Fibroblast of skin of right quadriceps (primary cell): ENCODE measurements around the gene CELF2.

Experiments
- DNase-seq: peaks from one replicate; pipeline ENCODE4 v3.0.0-alpha.2; 2013

CELF2 gene

GRCh38 chr10:11138314-11139033, 120.8 kb downstream of the CELF2 start:
- DNase-seq, result no peak

DNA sequence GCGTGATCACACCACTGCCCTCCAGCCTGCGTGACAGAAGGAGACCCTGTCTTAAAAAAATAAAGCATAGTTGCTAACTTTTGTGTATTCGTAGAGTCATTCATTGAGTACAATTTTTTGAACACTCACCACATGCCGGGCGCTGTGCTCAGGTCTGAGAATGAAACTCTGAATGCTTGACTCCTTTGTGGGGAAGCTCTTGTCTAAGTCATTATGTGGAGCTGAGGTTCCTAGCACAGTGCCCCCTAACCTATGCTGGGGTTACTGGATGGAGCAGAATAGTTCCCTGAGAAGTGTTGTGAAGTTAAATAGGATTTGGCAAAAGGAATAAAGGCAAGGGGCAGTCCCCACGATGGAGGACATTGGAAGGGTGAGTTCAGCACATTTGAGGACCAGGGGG, 123.3 kb downstream of the CELF2 start:
- DNase-seq, result no peak

GRCh38 chr10:11141571-11142091, 124.0 kb downstream of the CELF2 start:
- DNase-seq, result no peak

GRCh38 chr10:11142777-11143176, 125.1 kb downstream of the CELF2 start:
- no peak for DNase-seq

DNA sequence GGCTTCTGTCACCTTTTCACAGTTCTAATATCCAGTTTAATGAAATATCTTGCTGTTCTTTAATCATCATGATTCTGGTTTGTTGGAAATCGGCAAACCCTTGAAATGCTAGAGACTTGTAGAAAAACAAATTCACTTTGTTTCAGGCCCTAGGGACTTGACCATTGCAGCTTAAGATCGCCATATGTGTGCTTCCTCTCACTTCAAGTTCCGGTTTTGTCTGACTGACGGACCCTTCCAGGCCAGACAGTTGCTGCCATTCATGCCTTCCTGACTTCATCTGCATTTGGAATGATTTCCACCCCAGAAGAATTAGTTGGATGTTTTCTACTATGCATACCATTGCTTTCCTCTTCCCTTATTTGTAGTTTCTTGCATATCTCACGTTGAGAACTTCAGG, 125.6 kb downstream of the CELF2 start:
- DNase-seq, result no peak

DNA sequence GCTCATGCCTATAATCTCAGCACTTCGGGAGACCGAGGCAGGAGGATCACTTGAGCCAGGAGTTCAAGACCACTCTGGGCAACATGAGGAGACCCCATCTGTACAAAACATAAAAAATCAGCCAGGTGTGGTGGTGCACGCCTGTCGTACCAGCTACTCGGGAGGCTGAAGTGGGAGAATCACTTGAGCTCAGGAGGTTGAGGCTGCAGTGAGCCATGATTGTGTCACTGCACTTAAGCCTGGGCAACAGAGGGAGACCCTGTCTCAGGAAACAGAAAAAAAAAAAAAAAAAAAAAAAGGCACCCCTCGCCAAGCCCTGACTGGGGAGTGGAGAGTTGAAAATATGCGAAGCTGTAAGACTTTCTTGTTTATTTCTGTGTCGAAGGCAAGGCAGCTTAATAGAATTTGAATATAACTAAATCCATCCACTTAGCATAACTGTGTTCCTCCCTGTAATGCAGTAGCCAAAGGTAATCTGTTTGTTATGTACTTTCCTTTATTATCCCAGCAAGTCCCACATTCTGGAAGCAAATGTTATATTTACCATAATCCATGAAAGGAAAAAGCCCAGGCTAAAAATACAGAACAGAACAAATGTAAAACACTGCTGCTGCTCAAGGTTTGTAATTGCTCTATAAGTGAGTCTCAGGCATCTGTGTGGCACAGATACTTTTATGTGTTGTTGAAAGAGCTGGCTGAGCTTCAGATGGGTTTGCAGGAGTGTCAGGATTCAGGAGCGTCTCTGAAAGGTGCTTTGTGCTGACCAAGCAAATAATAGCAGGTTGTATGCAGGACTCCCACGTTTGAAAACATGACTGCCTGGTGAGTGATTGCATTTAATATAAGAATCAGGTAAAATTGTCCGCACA, 127.2 kb downstream of the CELF2 start:
- DNase-seq, result no peak

DNA sequence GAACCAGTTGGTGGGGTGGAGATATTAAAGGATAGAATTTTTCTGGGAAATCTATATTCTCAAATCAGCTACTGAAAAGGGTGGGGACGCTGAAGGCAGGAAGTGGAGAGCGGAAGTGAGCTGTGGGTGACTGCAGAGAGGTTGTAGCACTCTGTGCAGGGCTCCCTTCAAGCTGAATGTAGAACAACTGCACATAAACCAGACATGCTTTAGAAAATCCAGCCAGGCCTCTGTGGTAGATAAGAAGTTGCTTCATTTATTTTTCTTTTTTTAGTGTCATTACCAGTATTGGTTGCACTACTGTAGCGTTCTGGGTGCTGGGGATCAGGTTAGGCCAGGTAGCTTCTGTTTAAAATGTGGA, 127.8 kb downstream of the CELF2 start:
- DNase-seq, result no peak

- peak; percentile 51 for DNase-seq
These were observed 128.9 kb downstream of the CELF2 start for GRCh38 chr10:11146402-11147171.

DNA sequence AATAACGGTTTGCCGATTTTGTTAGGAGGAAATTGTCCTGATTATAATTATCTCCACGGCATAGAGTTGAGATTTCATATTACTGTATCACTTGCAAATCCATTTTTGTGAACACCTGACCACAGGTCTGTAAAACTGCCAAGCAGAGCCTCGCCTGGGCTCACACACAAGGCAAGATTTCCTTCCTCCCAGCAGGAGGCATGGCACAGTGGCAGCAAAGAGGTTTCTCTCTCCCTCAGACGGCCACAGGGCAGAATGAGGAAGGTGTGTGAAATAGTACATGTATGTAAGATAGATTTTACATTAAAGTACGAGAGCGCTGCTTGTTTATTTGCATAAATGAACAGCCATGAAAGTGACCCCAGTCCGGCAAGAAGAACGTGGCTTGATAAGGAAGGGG, 130.1 kb downstream of the CELF2 start:
- DNase-seq, result no peak

GRCh38 chr10:11148142-11149028, 130.7 kb downstream of the CELF2 start:
- DNase-seq, result no peak

DNA sequence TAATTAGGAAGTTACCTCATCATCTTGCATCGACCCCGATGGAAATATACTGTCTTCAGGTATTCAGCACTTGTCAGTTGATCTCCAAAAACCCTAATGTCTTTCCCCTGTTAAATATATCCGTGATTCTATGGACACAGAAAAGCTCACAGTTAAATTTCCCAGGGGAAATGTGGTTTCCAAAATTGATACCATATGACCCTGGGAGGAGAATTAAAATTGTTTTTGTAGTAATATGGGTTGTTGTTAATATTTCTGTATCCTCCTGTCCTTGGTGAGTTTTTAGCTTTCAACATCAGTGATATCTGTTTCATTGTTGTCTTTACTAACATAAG, 132.1 kb downstream of the CELF2 start:
- peak; percentile 33 for DNase-seq

DNA sequence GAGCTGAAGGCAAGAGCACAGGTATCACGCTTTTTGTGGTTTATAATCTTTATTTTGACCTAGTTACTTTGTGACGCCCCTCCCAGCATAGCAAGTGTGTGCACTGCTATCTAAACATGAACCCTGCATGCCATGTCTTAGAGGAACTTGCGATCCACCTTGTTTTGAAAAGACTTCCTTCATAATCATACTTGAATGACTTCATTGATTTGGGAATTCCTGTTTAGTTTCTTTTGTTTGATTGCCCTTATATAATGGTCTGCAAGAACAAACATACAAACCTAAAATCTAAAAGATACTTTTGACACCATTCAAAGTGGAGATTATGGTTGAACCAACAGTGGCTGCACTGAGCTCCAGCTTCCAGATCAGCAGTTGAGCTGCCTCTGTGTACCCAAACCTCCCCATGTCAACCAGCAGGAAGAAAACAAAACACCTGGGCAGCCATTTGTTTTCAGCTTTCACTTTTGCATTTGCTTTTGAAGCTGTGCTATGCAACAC, 132.6 kb downstream of the CELF2 start:
- no peak for DNase-seq

DNA sequence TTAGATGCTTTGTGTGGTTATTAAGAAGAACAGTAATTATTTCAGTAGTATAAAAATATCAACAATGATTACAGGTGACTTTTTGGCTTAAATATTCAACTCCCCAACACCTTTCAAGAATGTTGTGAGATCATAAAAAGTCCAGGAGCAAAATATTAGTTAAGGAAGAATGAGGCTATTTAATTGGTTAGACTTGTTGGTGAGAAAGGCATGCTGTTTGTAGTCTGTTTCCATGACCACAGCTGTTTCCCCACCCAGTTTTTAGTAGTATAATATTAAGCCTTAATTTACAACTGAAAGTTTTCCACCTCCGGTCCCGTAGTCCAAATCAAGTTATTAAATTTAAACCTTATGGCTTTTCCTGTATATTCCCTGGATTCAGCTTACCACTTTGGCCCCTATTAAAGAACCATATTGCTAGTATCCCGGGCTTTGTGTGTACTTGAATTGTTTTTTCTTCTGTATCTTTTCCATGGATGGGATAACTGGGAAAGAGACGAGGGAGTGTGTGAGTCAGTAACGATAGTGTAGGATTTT, 133.3 kb downstream of the CELF2 start:
- DNase-seq, result no peak

DNA sequence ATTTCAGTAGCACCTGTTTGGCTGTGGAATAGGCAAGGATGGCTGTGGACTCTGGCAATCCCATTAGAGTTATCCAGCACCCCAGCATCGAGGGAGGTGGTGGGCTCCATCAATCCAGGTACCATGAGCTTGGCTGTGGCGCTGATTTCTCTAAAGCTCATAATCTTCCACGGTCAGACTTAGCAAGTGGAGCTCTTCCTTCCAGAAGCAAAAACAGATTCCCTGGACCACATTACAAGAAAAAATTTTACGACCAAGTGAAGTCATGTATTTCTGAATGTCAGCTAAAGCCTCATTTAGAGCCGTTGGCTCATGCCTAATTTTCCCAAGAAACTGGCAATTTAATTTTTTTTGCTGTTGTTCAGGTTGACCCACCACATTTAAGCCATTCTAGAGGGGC, 135.1 kb downstream of the CELF2 start:
- DNase-seq, result no peak

DNA sequence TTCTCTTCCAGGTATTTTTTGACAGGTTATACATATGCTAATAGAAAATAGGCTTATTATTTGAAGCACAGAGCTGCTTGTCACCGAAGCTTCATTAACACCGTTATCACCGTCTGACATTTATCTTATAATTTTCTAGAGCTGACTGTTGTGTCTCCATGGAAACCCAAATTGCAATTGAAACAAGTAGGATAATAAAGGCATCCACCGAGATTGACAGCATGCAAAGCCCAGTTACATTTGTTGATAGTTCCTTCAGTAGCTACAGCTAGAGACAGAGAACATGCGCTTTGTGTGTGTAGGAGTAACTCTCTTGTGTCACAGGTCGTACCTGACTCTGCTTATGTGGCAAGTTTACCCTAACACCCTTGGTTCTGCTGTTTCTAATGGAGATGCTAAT, 135.6 kb downstream of the CELF2 start:
- no peak for DNase-seq

DNA sequence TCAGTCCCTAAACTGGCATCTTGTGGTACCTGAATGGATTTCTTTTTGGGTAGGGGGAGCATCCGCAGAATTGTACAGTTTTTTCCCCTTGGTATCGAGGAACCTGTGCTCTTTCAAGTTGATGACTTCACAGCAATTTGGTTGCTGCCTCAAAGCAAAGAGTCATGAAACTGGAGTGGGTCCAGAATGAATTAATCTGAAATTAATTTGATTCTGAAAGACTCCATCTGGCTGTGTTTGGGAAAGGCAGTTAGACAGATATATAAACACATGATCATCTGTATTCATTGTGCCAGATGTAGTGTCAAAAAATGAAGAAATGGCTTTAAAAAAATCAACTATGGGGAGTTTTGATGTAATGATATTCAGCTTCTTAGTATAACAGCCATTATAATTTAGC, 136.1 kb downstream of the CELF2 start:
- DNase-seq, result no peak

DNA sequence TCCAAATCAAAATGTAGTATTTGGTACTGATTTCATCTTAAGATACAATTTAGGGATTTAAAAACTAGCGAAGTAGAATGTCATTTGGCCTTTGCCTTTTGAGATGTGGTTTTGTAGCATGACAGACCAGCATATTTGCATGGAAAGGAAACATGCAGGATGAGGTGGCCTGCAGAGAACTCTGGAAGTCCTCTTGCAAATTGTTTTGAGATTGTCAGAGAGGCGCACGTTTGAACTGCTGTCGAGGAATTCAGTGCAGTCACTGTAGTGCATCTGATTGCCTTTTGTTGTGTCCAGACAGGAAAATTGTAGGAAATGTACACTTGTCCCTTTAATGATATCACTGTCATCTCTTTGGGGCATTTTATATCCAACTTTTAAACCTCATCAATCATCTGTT, 136.7 kb downstream of the CELF2 start:
- peak; percentile 28 for DNase-seq

DNA sequence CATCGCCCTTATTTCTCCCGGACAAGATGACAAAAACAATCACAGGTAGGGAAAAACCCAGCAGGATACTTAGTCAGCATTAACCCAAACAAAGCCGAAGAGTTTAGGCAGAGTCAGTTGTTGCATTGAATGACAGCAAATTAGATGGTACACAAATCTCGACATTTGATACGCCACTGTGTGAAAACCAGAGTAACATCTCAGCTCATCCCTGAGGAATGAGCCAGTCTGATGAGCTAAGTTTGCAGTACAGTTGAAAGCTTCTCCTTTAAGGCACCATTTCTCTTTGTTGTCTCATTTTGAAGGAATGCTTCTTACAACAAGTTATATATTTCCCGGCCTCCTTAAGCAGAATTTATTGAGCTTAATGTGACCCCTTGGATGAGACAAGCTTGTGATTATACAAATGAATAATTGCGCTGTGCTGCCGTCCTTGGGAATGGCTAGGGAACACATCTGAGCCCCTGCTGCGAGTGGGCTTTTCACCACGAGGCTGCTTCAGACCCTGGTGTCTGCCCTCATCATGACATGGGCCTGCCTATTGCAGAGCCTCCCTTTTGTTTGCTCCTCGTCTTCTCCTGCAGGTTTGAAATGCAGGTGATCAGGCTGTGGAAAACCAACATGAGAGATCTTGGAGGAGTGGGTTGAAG, 137.3 kb downstream of the CELF2 start:
- peak; percentile 68 for DNase-seq

GRCh38 chr10:11156480-11156879, 138.8 kb downstream of the CELF2 start:
- no peak for DNase-seq

- DNase-seq, result peak; percentile 18
These were observed 139.8 kb downstream of the CELF2 start for GRCh38 chr10:11157292-11158076.

- no peak for DNase-seq
These were observed 140.4 kb downstream of the CELF2 start for GRCh38 chr10:11158080-11158479.
